HCT116 (cell line): Measurements from ENCODE around the gene RFX8.

ENCODE experiments used
- JUND ChIP-seq: IDR thresholded peaks from 2 replicates; pipeline ENCODE4 v1.6.1; 2012
- POLR2A ChIP-seq: IDR thresholded peaks from 2 replicates; pipeline ENCODE4 v1.7.0; 2011; ENCODE audit warnings: borderline replicate concordance; ENCODE audit not compliant: insufficient read depth, insufficient read length; ENCODE audit errors: extremely low read depth
- POLR2AphosphoS5 ChIP-seq: IDR thresholded peaks from 2 replicates; pipeline ENCODE4 v1.6.1; 2011; ENCODE audit warnings: mild to moderate bottlenecking, low read depth, low read length, moderate library complexity
- SP1 ChIP-seq: IDR thresholded peaks from 2 replicates; pipeline ENCODE4 v1.6.1; 2012; ENCODE audit warnings: low read depth
- TCF7L2 ChIP-seq: IDR thresholded peaks from 2 replicates; pipeline ENCODE4 v1.7.0; 2011; ENCODE audit warnings: borderline replicate concordance, inconsistent platforms; ENCODE audit not compliant: insufficient read depth, insufficient read length; ENCODE audit errors: extremely low read depth
- YY1 ChIP-seq: IDR thresholded peaks from 2 replicates; pipeline ENCODE4 v1.6.1; 2011; ENCODE audit warnings: low read length, low read depth, moderate library complexity, mild to moderate bottlenecking; ENCODE audit not compliant: insufficient replicate concordance; ENCODE audit errors: extremely low read depth
- ZFX ChIP-seq: fragments of 450-650 bp; IDR thresholded peaks from 2 replicates; pipeline ENCODE4 v1.6.1; 2017
- ZNF274 ChIP-seq: fragments of 200-500 bp; sonication (Bioruptor generic); IDR thresholded peaks from 2 replicates; pipeline ENCODE4 v1.6.1; 2014; ENCODE audit warnings: mild to moderate bottlenecking, low read depth, low read length, inconsistent platforms
- TF ChIP-seq, protein P1 (sequence below), 3 experiments: fragments of 200-600 bp in 1 of 3; sonication (generic) in 1 of 3; IDR thresholded peaks in 2 of 3; conservative IDR thresholded peaks in 1 of 3; 2 replicates each; pipeline ENCODE4 v1.5.1; 2012 to 2017; ENCODE audit warnings: low read depth in 2 of 3, low read length in 2 of 3, antibody characterized with exemption in 1 of 3, borderline replicate concordance in 1 of 3, control low read depth in 1 of 3, mild to moderate bottlenecking in 1 of 3, mixed read lengths in 1 of 3, mixed run types in 1 of 3, moderate library complexity in 1 of 3; ENCODE audit not compliant: insufficient read depth in 1 of 3
- TF ChIP-seq, protein P2 (sequence below): IDR thresholded peaks from 2 replicates; pipeline ENCODE4 v1.6.1; 2012; ENCODE audit warnings: low read depth
- TF ChIP-seq, protein P3 (sequence below): IDR thresholded peaks from 2 replicates; pipeline ENCODE4 v1.6.1; 2012
- TF ChIP-seq, protein P4 (sequence below): IDR thresholded peaks from 2 replicates; pipeline ENCODE4 v1.6.1; 2012

DNA sequence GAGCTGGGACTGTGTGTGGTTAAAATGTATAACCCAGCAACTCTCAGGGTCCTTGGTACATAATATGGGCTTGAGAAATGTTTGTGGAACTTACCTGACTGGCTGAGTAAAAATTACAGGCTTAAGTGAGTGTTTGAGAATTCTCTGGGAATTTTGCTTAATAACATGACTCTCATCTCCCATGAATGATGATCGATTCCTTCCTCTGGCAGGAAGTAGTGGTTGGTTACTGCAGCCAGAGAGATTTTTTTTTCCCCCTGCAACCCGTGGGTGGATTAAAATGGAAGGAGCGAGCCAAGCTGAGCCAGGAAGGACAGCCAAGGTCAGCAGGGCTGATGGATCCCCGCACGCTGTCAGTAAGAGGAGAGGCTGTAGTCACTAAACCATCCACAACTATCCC, 40.6 kb upstream of the RFX8 start:
- TF ChIP-seq POLR2A = no peak
- no peak for TF ChIP-seq ZNF274
- no peak for TF ChIP-seq TCF7L2
- TF ChIP-seq, protein P1, sequence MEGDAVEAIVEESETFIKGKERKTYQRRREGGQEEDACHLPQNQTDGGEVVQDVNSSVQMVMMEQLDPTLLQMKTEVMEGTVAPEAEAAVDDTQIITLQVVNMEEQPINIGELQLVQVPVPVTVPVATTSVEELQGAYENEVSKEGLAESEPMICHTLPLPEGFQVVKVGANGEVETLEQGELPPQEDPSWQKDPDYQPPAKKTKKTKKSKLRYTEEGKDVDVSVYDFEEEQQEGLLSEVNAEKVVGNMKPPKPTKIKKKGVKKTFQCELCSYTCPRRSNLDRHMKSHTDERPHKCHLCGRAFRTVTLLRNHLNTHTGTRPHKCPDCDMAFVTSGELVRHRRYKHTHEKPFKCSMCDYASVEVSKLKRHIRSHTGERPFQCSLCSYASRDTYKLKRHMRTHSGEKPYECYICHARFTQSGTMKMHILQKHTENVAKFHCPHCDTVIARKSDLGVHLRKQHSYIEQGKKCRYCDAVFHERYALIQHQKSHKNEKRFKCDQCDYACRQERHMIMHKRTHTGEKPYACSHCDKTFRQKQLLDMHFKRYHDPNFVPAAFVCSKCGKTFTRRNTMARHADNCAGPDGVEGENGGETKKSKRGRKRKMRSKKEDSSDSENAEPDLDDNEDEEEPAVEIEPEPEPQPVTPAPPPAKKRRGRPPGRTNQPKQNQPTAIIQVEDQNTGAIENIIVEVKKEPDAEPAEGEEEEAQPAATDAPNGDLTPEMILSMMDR (IDR thresholded peaks at IDR 0.05 in 2 of 3, conservative IDR thresholded peaks at IDR 0.05 in 1 of 3; ENCODE audit: borderline replicate concordance in 1 of 3, insufficient read depth in 1 of 3, low read depth in 2 of 3, low read length in 2 of 3) = no peak
- TF ChIP-seq, protein P2, sequence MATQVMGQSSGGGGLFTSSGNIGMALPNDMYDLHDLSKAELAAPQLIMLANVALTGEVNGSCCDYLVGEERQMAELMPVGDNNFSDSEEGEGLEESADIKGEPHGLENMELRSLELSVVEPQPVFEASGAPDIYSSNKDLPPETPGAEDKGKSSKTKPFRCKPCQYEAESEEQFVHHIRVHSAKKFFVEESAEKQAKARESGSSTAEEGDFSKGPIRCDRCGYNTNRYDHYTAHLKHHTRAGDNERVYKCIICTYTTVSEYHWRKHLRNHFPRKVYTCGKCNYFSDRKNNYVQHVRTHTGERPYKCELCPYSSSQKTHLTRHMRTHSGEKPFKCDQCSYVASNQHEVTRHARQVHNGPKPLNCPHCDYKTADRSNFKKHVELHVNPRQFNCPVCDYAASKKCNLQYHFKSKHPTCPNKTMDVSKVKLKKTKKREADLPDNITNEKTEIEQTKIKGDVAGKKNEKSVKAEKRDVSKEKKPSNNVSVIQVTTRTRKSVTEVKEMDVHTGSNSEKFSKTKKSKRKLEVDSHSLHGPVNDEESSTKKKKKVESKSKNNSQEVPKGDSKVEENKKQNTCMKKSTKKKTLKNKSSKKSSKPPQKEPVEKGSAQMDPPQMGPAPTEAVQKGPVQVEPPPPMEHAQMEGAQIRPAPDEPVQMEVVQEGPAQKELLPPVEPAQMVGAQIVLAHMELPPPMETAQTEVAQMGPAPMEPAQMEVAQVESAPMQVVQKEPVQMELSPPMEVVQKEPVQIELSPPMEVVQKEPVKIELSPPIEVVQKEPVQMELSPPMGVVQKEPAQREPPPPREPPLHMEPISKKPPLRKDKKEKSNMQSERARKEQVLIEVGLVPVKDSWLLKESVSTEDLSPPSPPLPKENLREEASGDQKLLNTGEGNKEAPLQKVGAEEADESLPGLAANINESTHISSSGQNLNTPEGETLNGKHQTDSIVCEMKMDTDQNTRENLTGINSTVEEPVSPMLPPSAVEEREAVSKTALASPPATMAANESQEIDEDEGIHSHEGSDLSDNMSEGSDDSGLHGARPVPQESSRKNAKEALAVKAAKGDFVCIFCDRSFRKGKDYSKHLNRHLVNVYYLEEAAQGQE = no peak
- no peak for TF ChIP-seq JUND
- TF ChIP-seq, protein P3, sequence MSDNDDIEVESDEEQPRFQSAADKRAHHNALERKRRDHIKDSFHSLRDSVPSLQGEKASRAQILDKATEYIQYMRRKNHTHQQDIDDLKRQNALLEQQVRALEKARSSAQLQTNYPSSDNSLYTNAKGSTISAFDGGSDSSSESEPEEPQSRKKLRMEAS = no peak
- no peak for TF ChIP-seq ZFX
- no peak for TF ChIP-seq YY1
- TF ChIP-seq SP1 = no peak
- TF ChIP-seq, protein P4, sequence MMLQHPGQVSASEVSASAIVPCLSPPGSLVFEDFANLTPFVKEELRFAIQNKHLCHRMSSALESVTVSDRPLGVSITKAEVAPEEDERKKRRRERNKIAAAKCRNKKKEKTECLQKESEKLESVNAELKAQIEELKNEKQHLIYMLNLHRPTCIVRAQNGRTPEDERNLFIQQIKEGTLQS = no peak
- TF ChIP-seq POLR2AphosphoS5 = no peak
